ENCODE measurements around the gene NOSTRIN. TPM values are rescaled to one million over a fixed set of nuclear protein-coding genes. Genes with fewer than 3 reads are reported as not detected.

The NOSTRIN gene
- total RNA-seq, 1 experiment from 2014 or later = 0.40 TPM

- H3K36me3 ChIP-seq = no peaks in the 10 kb centered on the region
- DNase-seq = no peak
- H3K9me3 ChIP-seq (replicated peaks) = no peaks in the 10 kb centered on the region
- H3K4me1 ChIP-seq = no peaks in the 10 kb centered on the region
- no peak overlapping the region for H3K27ac ChIP-seq
- no peaks in the 10 kb centered on the region for H3K27me3 ChIP-seq
- H3K4me3 ChIP-seq = no peak overlapping the region
Measured at GRCh38 chr2:168896783-168897182, 94.3 kb downstream of the NOSTRIN start.

- Histone ChIP-seq H3K4me3 (no peak overlapping the region), H3K36me3 (no peaks in the 10 kb centered on the region), H3K4me1 (no peaks in the 10 kb centered on the region), H3K9me3 (replicated peaks) (no peaks in the 10 kb centered on the region), H3K27me3 (no peaks in the 10 kb centered on the region), H3K27ac (no peak overlapping the region)
- no peak for DNase-seq
Measured at GRCh38 chr2:168897449-168897848, 95.0 kb downstream of the NOSTRIN start.

GRCh38 chr2:168901003-168901402, 98.6 kb downstream of the NOSTRIN start, which contains the start of gene G6PC2:
Gene G6PC2 (plus strand): TSS chr2:168901291. CDS start chr2:168901332, 41 bp downstream.
- Histone ChIP-seq H3K4me3 (no peak within 1 kb of the TSS), H3K9me3 (replicated peaks) (no peaks in the 10 kb centered on the region), H3K36me3 (no peaks in the 10 kb centered on the region), H3K4me1 (no peaks in the 10 kb centered on the region), H3K27me3 (no peaks in the 10 kb centered on the region), H3K27ac (no peak within 1 kb of the TSS)
- no peak for DNase-seq

GRCh38 chr2:168903888-168904287, 101.5 kb downstream of the NOSTRIN start:
- no peaks in the 10 kb centered on the region for H3K9me3 ChIP-seq (replicated peaks)
- H3K27ac ChIP-seq = no peak overlapping the region
- H3K4me3 ChIP-seq = no peak overlapping the region
- no peaks in the 10 kb centered on the region for H3K36me3 ChIP-seq
- H3K27me3 ChIP-seq = no peaks in the 10 kb centered on the region
- H3K4me1 ChIP-seq = no peaks in the 10 kb centered on the region
- DNase-seq = no peak

DNA sequence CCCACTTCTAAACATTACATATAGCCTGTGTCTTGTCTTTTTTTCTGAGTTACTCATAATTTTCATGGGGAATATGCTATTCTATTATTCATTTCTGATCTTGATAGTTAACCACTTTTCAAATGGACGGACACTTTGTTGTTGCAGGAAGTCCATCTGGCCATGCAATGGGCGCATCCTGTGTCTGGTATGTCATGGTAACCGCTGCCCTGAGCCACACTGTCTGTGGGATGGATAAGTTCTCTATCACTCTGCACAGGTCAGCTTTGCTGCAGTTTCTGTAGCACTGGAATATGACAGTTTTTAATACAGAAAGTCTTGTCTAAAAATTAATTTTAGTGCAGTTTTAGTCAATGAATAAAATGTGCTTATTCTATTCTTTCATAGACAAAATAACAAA, 101.9 kb downstream of the NOSTRIN start:
- no peaks in the 10 kb centered on the region for H3K9me3 ChIP-seq (replicated peaks)
- no peak overlapping the region for H3K4me3 ChIP-seq
- no peak for DNase-seq
- no peaks in the 10 kb centered on the region for H3K27me3 ChIP-seq
- H3K4me1 ChIP-seq = no peaks in the 10 kb centered on the region
- H3K36me3 ChIP-seq = no peaks in the 10 kb centered on the region
- no peak overlapping the region for H3K27ac ChIP-seq

GRCh38 chr2:168907940-168908662, 105.7 kb downstream of the NOSTRIN start:
- DNase-seq = no peak
- no peak overlapping the region for H3K27ac ChIP-seq
- no peaks in the 10 kb centered on the region for H3K9me3 ChIP-seq (replicated peaks)

DNA sequence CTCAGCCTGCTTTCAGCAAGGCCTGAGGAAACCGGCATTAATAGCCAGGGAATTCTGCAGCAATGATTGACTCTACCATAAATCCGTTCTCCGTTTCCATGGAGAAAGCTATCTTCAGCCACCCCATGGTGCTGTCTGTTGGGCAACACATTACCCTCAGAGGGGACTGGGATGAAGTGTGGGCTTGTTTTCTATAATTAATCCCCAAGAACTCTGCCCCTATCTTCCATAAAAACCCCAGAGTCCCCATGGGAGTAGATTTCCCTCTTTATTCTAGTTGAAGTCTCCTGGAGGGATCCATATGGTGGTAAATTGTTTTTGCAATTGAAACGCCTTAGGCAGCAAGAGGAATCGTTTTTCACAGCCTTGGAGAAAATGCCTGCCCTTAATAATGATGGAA, 107.9 kb downstream of the NOSTRIN start:
- H3K4me3 ChIP-seq = no peak overlapping the region
- H3K27ac ChIP-seq = no peak overlapping the region
- H3K36me3 ChIP-seq = no peaks in the 10 kb centered on the region
- no peak for DNase-seq
- no peaks in the 10 kb centered on the region for H3K27me3 ChIP-seq
- H3K9me3 ChIP-seq (replicated peaks) = no peaks in the 10 kb centered on the region
- H3K4me1 ChIP-seq = no peaks in the 10 kb centered on the region

More at GRCh38 chr2:168907940-168908662, 105.7 kb downstream of the NOSTRIN start:
- Histone ChIP-seq H3K4me3 (no peak overlapping the region), H3K27me3 (no peaks in the 10 kb centered on the region), H3K4me1 (no peaks in the 10 kb centered on the region), H3K36me3 (no peaks in the 10 kb centered on the region)

DNA sequence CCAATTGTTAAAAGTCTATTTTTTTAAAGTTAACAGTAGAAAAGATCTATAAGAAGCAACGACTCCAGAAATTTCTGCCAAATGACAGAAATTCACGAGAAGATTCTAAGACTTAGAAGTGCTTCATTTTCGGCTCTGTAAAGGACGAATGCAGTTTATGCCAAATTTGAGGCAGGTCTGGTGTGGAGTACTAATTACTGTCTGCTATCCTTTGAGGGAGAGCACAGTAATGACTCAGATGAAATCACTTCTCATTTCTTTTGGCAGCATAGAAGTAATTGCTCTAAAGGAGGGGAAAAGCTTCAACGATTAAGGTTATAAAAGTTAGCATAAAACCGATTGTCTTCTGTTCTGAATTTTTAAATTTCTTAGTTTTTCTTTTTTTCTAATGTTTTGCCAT, 110.0 kb downstream of the NOSTRIN start:
- Histone ChIP-seq H3K4me1 (no peaks in the 10 kb centered on the region), H3K27ac (peak overlapping the region; percentile 59), H3K36me3 (no peaks in the 10 kb centered on the region), H3K4me3 (peak overlapping the region; percentile 60), H3K27me3 (no peaks in the 10 kb centered on the region), H3K9me3 (replicated peaks) (no peaks in the 10 kb centered on the region)
- DNase-seq = no peak

GRCh38 chr2:168912901-168913369, 110.5 kb downstream of the NOSTRIN start:
- no peaks in the 10 kb centered on the region for H3K4me1 ChIP-seq
- no peaks in the 10 kb centered on the region for H3K9me3 ChIP-seq (replicated peaks)
- no peaks in the 10 kb centered on the region for H3K36me3 ChIP-seq
- peak; percentile 93 to 94 for DNase-seq
- no peaks in the 10 kb centered on the region for H3K27me3 ChIP-seq
- H3K4me3 ChIP-seq = peak overlapping the region; percentile 60
- H3K27ac ChIP-seq = peak overlapping the region; percentile 59

- peak overlapping the region; percentile 60 for H3K4me3 ChIP-seq
- H3K9me3 ChIP-seq (replicated peaks) = no peaks in the 10 kb centered on the region
- no peak for DNase-seq
- no peaks in the 10 kb centered on the region for H3K4me1 ChIP-seq
- H3K27ac ChIP-seq = no peak overlapping the region
- H3K36me3 ChIP-seq = no peaks in the 10 kb centered on the region
- H3K27me3 ChIP-seq = no peaks in the 10 kb centered on the region
Measured at GRCh38 chr2:168913495-168913894, 111.1 kb downstream of the NOSTRIN start.

Other genes starting within 250 kb of the NOSTRIN start
- gene SPC25, start 87.8 kb downstream of the NOSTRIN start, total RNA-seq (2014; rRNA removed; shearing (Covaris generic)) = 51.1 and 55.2 TPM in 2 replicates
- gene G6PC2, start 98.7 kb downstream of the NOSTRIN start, total RNA-seq (2014; rRNA removed; shearing (Covaris generic)) = not detected in 2 replicates
- gene ABCB11, start 228.7 kb downstream of the NOSTRIN start, total RNA-seq (2014; rRNA removed; shearing (Covaris generic)) = not detected in 2 replicates

All from SJCRH30 (cell line).